ENCODE data around the gene SHD. TPM values are rescaled to one million over a fixed set of nuclear protein-coding genes. Genes with fewer than 3 reads are reported as not detected.
"Not testable (repeated sequence)": the region's sequence is repeated elsewhere in the genome, so short reads cannot be mapped to it uniquely, and the experiment has no call there.

The SHD gene
- total and polyA plus RNA-seq, 3 experiments from 2014 or later: not detected

DNA sequence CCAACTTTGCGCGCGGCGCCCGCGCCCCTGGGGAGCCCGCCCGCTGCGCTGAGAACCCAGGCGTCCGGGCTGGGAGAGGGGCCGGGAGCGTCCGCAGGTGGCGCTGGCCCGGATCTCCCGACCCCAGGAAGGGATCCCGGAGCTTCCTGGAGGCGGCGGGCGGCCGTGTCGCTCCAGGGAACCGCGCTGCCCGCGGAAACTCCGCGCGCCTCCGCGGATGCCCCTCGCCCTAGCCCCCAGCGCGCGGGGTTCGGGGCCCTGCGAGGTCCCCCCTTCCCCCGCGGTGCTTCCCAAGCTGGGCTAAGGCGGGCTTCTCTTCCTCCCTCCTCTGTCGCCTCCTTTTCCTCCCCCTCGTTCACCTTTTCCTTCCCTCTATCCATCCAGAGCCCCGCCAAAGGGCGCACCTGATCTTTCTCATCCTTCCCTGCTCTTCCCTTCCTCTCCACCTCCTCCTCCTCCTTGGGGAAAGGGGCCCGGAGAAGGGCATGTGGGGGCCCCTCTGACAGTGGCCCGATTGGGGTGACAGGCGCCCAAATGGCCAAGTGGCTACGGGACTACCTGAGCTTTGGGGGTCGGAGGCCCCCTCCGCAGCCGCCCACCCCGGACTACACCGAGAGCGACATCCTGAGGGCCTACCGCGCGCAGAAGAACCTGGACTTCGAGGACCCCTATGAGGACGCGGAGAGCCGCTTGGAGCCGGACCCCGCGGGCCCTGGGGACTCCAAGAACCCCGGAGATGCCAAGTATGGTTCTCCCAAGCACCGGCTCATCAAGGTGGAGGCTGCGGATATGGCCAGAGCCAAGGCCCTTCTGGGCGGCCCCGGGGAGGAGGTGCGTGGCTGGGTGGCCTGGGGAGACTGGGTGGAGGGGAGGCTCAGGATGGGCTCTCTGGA lies 710 bp downstream of the SHD start:
- CTCF ChIA-PET: interaction anchor here (1.0 kb wide), 1 partner anchor 73 kb away, joined by 3 read pairs; no protein-coding TSS in a partner anchor
- no peaks in the 10 kb centered on the region for H3K36me3 Mint-ChIP-seq
- no peaks in the 10 kb centered on the region for H3K36me3 ChIP-seq (ENCODE audit: insufficient read depth, low read length)
- no peak overlapping the region for H3K4me3 ChIP-seq (ENCODE audit: low read length)
- no peaks in the 10 kb centered on the region for H3K9me3 ChIP-seq (ENCODE audit: low read length)
- no peaks in the 10 kb centered on the region for H3K4me1 ChIP-seq (ENCODE audit: insufficient read depth, low read length)
- POLR2A ChIA-PET: no interaction called here
- peak overlapping the region in 1 of 8 donors; percentile 31 for H3K27ac Mint-ChIP-seq
- DNase-seq: no peak
- H3K9me3 Mint-ChIP-seq: no peaks in the 10 kb centered on the region
- peaks cover 0 to 6% (median 2%) of the 10 kb centered on the region in 3 donors for H3K4me1 Mint-ChIP-seq
- no peak overlapping the region for H3K27ac ChIP-seq (ENCODE audit: low read depth, low read length)
- peaks cover 18 to 19% of the 10 kb centered on the region in 2 donors for H3K27me3 Mint-ChIP-seq
- H3K27me3 ChIP-seq (ENCODE audit: insufficient read depth, low read length, poor library complexity, severe bottlenecking): peaks cover 7% of the 10 kb centered on the region
- peak overlapping the region in 4 of 7 donors; percentile 14 to 54 (median 36) for H3K4me3 Mint-ChIP-seq

DNA sequence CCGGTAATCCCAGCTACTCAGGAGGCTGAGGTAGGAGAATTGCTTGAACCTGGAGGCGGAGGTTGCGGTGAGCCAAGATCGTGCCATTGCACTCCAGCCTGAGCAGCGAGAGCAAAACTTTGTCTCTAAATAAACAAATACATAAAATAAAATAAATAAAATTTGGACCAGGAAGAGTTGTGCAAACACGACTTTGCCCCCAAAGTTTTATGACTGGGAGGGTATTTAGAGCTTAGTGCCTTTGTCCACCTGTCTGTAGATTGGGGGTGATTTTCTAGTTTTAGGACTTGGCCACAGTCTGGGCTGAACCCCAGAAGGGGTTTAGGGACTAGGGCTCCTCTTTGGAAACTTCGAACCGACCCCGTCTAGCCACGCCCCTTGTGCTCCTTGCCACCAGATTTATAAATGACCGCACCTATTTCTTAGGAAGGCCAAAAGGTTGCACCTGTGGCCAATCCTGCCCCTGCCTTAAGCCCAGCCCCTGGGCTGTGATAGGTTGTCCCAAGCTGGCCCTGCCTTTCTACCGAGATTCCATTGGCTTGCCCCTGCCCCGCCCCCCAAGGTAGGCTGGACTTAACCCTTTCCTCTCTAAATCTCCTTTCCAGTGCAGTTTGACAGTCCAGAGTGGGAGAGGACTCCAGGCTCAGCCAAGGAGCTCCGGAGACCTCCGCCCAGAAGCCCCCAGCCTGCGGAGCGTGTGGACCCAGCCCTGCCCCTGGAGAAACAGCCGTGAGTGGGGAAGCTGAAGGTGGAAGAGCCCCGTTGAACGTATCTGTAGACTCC lies 5.3 kb downstream of the SHD start:
- ChIA-PET POLR2A (no interaction called here), CTCF (interaction anchor here (1.0 kb wide), 1 partner anchor 116 kb away, joined by 3 read pairs; the partner anchor contains the start of gene SH3GL1)
- Histone ChIP-seq H3K4me1 (ENCODE audit: insufficient read depth, low read length) (no peaks in the 10 kb centered on the region), H3K27me3 (ENCODE audit: insufficient read depth, low read length, poor library complexity, severe bottlenecking) (peaks cover 7% of the 10 kb centered on the region), H3K27ac (ENCODE audit: low read depth, low read length) (no peak overlapping the region), H3K36me3 (ENCODE audit: insufficient read depth, low read length) (no peaks in the 10 kb centered on the region), H3K9me3 (ENCODE audit: low read length) (no peaks in the 10 kb centered on the region), H3K4me3 (ENCODE audit: low read length) (no peak overlapping the region)
- H3K9me3 Mint-ChIP-seq: no peaks in the 10 kb centered on the region
- peak overlapping the region in 1 of 8 donors; percentile 21 for H3K27ac Mint-ChIP-seq
- H3K4me3 Mint-ChIP-seq: no peak overlapping the region
- H3K27me3 Mint-ChIP-seq: peaks cover 14 to 18% of the 10 kb centered on the region in 2 donors
- H3K36me3 Mint-ChIP-seq: no peaks in the 10 kb centered on the region
- DNase-seq: no peak
- H3K4me1 Mint-ChIP-seq: peaks cover 0 to 3% (median 2%) of the 10 kb centered on the region in 3 donors

DNA sequence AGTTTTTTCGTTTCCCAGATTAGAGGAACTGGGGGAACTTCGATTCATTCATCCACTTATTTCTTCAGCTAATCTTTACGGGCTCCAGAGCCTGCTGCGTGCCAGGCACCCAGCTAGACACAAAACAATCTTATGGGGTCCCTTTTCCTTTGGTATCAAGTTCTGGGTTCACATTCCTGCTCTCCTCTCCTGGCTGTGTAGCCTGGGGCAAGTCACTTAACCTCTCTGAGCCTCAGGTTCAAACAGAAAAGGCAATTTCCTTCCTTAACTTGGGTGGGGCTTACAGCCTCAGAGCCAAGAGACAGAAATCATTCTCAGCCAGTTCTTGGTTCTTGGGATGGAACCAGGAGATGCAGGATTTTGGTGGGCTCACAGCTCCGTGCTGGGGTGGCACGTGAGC lies 5.9 kb downstream of the SHD start:
- peak overlapping the region in 1 of 8 donors; percentile 21 for H3K27ac Mint-ChIP-seq
- Histone ChIP-seq H3K9me3 (ENCODE audit: low read length) (no peaks in the 10 kb centered on the region), H3K27ac (ENCODE audit: low read depth, low read length) (no peak overlapping the region), H3K4me1 (ENCODE audit: insufficient read depth, low read length) (no peaks in the 10 kb centered on the region), H3K4me3 (ENCODE audit: low read length) (no peak overlapping the region), H3K36me3 (ENCODE audit: insufficient read depth, low read length) (no peaks in the 10 kb centered on the region), H3K27me3 (ENCODE audit: insufficient read depth, low read length, poor library complexity, severe bottlenecking) (peaks cover 5% of the 10 kb centered on the region)
- peaks cover 0 to under 1% (median 0%) of the 10 kb centered on the region in 3 donors for H3K4me1 Mint-ChIP-seq
- CTCF ChIA-PET: interaction anchor here (1.0 kb wide), 1 partner anchor 115 kb away, joined by 3 read pairs; the partner anchor contains the start of gene SH3GL1
- H3K9me3 Mint-ChIP-seq: no peaks in the 10 kb centered on the region
- H3K27me3 Mint-ChIP-seq: peaks cover 11 to 18% of the 10 kb centered on the region in 2 donors
- no peaks in the 10 kb centered on the region for H3K36me3 Mint-ChIP-seq
- no peak overlapping the region for H3K4me3 Mint-ChIP-seq
- no peak for DNase-seq
- POLR2A ChIA-PET: no interaction called here

DNA sequence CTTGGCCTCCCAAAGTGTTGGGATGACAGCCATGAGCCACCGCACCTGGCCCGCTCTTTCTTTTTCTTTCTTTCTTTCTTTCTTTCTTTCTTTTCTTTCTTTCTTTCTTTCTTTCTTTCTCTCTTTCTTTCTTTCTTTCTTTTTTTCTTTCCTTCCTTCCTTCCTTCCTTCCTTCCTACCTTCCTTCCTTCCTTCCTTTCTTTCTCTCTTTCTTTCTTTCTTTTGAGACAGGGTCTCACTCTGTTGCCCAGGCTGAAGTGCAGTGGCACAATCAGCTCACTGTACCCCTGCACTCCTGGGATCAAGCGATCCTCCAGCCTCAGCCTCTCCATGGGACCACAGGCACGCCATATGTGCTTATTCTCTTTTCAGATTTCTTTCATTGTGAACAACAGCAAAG lies 7.1 kb downstream of the SHD start:
- H3K9me3 ChIP-seq (ENCODE audit: low read length); H3K4me1 Mint-ChIP-seq; H3K4me3 Mint-ChIP-seq; H3K27me3 ChIP-seq (ENCODE audit: insufficient read depth, low read length, poor library complexity, severe bottlenecking); H3K4me1 ChIP-seq (ENCODE audit: insufficient read depth, low read length); H3K36me3 ChIP-seq (ENCODE audit: insufficient read depth, low read length); DNase-seq; H3K27ac ChIP-seq (ENCODE audit: low read depth, low read length); H3K27ac Mint-ChIP-seq; H3K36me3 Mint-ChIP-seq; H3K4me3 ChIP-seq (ENCODE audit: low read length); POLR2A ChIA-PET; H3K9me3 Mint-ChIP-seq; CTCF ChIA-PET: not testable (repeated sequence)
- peaks cover 5 to 15% of the 10 kb centered on the region in 2 donors for H3K27me3 Mint-ChIP-seq

DNA sequence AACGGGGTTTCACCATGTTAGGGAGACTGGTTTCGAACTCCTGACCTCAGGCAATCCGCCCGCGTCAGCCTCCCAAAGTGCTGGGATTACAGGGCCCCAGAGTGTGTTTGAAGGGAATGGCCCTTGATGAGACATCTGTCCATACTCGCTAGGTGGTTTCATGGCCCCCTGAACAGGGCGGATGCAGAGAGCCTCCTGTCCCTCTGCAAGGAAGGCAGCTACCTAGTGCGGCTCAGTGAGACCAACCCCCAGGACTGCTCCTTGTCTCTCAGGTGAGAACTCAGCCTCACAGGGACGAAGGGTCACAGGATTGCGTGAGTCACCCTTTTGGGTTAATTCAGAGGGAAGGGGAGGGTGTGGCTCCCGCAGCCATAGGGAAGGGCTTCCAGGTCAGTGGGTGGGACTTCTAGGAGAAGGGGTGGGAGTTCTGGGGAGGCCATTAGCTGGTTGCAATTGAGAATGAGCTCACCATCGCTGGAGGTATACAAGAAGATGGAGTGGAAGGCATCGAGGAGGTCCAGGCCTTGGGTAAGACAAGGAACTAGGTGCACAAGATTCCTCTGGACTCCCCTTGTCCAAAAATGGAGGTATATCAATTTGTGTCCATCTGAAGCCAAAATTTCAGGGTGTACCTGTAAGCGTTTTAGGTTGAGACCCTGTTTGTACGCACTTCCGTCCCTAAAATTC lies 9.2 kb downstream of the SHD start:
- H3K36me3 Mint-ChIP-seq: peaks cover 0 to 5% (median 0%) of the 10 kb centered on the region in 3 donors
- H3K27ac Mint-ChIP-seq: no peak overlapping the region
- H3K9me3 Mint-ChIP-seq: no peaks in the 10 kb centered on the region
- DNase-seq: no peak
- Histone ChIP-seq H3K27ac (ENCODE audit: low read depth, low read length) (no peak overlapping the region), H3K4me3 (ENCODE audit: low read length) (no peak overlapping the region), H3K9me3 (ENCODE audit: low read length) (no peaks in the 10 kb centered on the region), H3K27me3 (ENCODE audit: insufficient read depth, low read length, poor library complexity, severe bottlenecking) (no peaks in the 10 kb centered on the region), H3K36me3 (ENCODE audit: insufficient read depth, low read length) (no peaks in the 10 kb centered on the region), H3K4me1 (ENCODE audit: insufficient read depth, low read length) (no peaks in the 10 kb centered on the region)
- CTCF ChIA-PET: no interaction called here
- no peak overlapping the region for H3K4me3 Mint-ChIP-seq
- POLR2A ChIA-PET: no interaction called here
- H3K4me1 Mint-ChIP-seq: no peaks in the 10 kb centered on the region
- peaks cover 0 to 6% of the 10 kb centered on the region in 2 donors for H3K27me3 Mint-ChIP-seq

DNA sequence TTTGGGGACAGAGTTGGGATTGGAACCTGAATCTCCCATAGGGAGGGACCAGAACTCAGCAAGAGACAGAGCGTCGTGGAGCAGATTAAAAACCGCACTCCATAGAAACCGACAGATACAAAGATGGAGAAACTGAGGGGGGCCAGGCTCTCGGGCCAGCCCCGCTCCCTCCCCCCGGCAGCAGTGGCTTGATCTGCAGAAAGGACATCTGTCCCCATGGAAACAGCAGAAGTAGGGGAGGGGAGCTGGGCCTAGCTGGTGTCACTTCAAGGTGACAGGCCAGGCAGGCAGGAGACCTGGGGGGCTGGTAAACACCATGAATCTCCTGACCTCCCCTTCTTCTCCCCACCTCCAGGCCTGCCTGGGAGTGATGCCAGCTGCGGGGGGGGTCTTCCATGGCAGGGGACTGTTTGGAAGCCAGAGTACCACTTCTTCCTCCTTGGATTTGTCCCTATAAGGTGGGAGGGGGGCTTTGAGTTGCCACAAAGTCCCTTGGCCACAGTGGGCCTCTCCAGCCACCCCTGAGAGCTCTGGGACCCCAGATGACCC lies 12.2 kb downstream of the SHD start:
- Mint-ChIP-seq H3K27me3 (peaks cover 0 to 6% of the 10 kb centered on the region in 2 donors), H3K27ac (no peak overlapping the region), H3K9me3 (no peaks in the 10 kb centered on the region), H3K4me1 (no peaks in the 10 kb centered on the region), H3K4me3 (no peak overlapping the region), H3K36me3 (peaks cover 0 to 10% (median 0%) of the 10 kb centered on the region in 3 donors)
- H3K4me3 ChIP-seq (ENCODE audit: low read length): no peak overlapping the region
- H3K4me1 ChIP-seq (ENCODE audit: insufficient read depth, low read length): no peaks in the 10 kb centered on the region
- CTCF ChIA-PET: no interaction called here
- H3K36me3 ChIP-seq (ENCODE audit: insufficient read depth, low read length): no peaks in the 10 kb centered on the region
- no peak for DNase-seq
- H3K27me3 ChIP-seq (ENCODE audit: insufficient read depth, low read length, poor library complexity, severe bottlenecking): no peaks in the 10 kb centered on the region
- no peaks in the 10 kb centered on the region for H3K9me3 ChIP-seq (ENCODE audit: low read length)
- POLR2A ChIA-PET: no interaction called here
- no peak overlapping the region for H3K27ac ChIP-seq (ENCODE audit: low read depth, low read length)

DNA sequence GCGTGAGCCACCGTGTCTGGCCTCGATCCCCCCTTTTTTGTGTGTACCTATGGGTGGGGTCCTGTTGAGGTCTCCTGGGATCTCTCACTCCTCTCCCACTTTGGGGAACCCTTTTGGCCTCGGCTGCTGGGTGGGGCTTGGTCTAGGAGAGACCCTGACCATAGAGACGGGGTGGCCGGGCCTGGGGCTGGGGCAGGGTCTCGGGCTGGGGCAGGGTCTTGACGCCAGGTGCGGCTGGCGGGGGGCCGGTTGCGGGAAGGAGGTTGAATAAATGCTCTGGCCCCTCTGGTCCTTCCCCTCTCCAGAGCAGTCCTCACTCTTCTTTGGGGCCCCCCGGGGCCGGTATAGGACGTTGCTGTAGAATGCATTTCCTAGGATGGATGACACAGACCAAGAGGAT lies 13.4 kb downstream of the SHD start:
- no peaks in the 10 kb centered on the region for H3K9me3 ChIP-seq (ENCODE audit: low read length)
- Mint-ChIP-seq H3K4me3 (no peak overlapping the region), H3K4me1 (no peaks in the 10 kb centered on the region), H3K27me3 (peaks cover 0 to 6% of the 10 kb centered on the region in 2 donors), H3K36me3 (peaks cover 0 to 10% (median 0%) of the 10 kb centered on the region in 3 donors), H3K27ac (no peak overlapping the region), H3K9me3 (no peaks in the 10 kb centered on the region)
- H3K36me3 ChIP-seq (ENCODE audit: insufficient read depth, low read length): no peaks in the 10 kb centered on the region
- no peak overlapping the region for H3K27ac ChIP-seq (ENCODE audit: low read depth, low read length)
- ChIA-PET POLR2A (no interaction called here), CTCF (no interaction called here)
- no peaks in the 10 kb centered on the region for H3K27me3 ChIP-seq (ENCODE audit: insufficient read depth, low read length, poor library complexity, severe bottlenecking)
- no peak overlapping the region for H3K4me3 ChIP-seq (ENCODE audit: low read length)
- no peaks in the 10 kb centered on the region for H3K4me1 ChIP-seq (ENCODE audit: insufficient read depth, low read length)
- no peak for DNase-seq
